ENCODE results near the gene ST6GALNAC6.

- TF ChIP-seq POLR2A (IDR thresholded peaks at IDR 0.05; ENCODE audit: low read length) (no peak), GATA1 (IDR thresholded peaks at IDR 0.05; ENCODE audit: low read depth, low read length) (no peak)
Observed at GRCh38 chr9:127860260-127860659, 39.1 kb downstream of the ST6GALNAC6 start.

All from erythroblast (primary cell).